Stimulated activated CD4-positive, alpha-beta T cell treated with anti-CD3 and anti-CD28 coated beads, TNF-alpha, amount 100 ng/mL, for 24 hours (primary cell): Measurements from ENCODE around the gene MYCBP.
"Not testable (repeated sequence)": the region's sequence is repeated elsewhere in the genome, so short reads cannot be mapped to it uniquely, and the experiment has no call there.

Source experiments
- DNase-seq, 3 experiments: peaks; one replicate each; pipeline ENCODE4 v3.0.0-alpha.2; 2020; ENCODE audit warnings: low read depth in 3 of 3

Gene MYCBP

DNA sequence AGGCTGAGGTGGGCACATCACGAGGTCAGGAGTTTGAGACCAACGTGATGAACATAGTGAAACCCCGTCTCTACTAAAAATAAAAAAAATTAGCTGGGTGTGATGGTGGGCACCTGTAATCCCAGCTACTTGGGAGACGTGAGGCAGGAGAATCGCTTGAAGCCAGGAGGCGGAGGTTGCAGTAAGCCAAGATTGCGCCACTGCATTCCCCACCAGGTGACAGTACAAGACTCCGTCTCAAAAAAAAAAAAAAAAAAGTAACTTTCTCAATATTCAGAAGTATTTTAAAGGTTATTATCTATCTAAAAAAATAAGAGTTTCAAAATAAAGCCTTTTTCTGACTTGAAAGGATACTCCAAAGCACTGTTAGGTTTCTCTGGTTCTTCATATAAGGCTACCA, 5.9 kb downstream of the MYCBP start:
- no peak for DNase-seq

DNA sequence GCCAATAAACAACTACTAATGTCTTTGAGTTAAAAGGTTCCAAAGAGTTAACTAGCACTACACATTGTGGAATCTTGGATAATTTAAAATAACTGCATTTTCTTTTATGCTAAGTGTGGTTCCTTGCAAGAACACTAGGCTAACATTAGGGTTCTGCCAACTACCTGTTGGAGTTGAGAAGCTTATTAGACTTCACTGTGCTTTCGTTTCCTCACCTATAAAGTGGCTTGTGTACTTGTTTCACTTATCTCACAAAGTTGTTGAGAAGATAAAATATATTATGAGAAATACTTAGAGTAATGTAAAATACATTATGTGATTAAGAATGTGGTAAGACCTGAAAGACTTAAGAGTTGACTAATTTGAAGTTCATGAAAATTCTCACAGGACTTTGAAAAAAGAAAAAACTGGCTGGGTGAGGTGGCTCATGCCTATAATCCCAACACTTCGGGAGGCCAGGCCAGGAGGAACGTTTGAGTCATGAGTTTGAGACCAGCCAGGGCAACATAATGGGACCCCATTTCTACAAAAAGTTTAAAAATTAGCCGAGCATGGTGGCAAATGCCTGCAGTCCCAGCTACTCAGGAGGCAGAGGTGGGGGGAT, 7.9 kb downstream of the MYCBP start:
- DNase-seq = no peak

DNA sequence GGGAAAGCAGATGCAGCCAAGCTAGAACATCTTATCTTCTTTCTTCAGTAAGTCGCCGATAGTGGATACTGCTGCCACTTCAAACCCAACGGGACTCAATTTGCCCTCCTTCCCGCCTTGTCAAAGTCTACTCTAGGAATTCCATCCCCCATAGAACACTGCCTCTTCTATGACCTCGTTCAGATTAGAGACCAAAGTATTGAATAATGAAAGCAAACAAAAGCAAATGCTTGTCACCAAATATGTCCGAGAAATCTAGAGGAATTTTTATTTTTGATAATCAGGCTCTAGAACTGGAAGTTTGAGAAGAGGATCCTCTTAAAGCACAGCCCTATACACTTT, 12.7 kb downstream of the MYCBP start:
- DNase-seq = no peak

DNA sequence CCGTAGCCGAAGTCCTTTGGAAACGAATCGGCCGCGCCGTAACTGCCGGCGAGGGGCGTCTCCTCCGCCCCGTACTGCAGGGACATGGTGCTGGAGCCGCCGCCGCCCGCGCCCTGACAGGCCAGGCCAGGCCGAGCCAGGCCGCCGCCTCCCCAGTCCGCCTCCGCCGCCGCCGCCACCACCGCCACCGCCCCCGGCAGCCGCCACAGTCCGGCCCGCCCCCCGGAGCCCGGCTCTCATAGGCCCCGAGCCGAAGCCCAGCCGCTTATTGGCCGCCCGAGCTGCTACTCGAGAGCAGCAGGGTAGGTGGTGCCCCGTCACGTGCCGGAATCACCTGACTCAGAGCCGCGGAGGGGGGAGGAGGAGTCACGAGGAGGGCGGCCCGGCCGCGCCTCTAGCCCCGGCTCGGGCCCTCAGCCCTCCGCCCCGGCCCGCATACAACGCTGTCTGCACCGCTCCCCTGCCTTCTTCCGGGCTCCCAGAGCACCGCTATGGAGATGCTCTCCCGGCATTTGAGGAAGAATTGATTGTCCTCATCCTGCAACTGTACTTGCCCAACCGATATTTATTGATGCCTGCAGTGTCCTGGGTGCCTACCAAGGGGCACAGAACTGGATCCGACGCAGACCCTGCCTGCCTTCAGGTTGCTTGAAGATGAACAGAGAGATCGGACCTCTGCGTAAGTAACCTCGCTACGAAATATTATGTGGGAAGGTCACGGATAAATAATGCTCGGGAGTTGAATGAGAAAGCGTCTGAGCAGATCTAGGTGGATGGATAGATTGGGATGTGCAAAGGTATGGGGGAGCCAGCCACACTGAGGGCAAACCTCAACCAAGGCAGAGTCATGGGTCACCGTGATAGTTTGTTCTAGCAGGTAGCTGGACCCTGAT, 13.3 kb downstream of the MYCBP start, which contains the start of gene RRAGC:
Gene RRAGC (minus strand): TSS at position 212 of the 893 bp plus-strand sequence. CDS start 126 bp downstream, at position 86.
- DNase-seq = peak; percentile 93 to 99 (median 94)

DNA sequence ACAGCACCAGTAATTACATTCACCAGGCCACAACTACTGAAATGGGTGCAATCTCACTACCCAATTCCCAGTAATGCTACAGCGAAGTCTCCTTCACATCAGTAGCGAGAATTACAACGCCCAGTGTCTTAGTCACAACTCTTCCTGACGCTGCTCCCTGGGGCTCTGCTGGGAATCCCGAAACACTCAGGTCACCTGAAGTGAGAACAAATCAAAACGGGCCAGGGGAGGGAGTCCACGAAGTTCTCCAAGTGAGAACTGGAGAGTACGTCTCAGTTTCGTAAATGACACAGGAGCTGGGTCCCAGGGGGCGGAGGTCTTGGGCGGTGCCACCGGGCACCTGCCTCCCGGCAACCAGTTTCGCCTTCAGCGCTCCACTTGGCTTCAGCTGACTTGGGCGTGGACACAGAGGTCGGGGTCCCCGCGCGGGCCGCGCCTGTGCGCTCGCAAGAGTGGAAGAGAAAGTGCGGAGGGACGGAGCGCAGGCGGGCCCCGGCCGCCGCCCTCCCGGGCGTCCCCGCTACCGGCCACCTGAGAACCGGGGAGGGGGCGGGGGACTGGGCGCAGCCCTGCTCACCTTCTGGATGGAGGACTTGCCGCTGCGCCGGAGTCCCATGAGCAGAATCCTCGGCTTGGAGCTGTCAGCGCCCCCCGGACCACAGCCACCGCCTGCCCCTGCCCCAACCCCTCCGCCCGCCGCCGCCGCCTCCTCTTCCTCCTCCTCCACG, 14.2 kb downstream of the MYCBP start:
- DNase-seq = peak in 2 of 3 experiments; percentile 16 to 50

DNA sequence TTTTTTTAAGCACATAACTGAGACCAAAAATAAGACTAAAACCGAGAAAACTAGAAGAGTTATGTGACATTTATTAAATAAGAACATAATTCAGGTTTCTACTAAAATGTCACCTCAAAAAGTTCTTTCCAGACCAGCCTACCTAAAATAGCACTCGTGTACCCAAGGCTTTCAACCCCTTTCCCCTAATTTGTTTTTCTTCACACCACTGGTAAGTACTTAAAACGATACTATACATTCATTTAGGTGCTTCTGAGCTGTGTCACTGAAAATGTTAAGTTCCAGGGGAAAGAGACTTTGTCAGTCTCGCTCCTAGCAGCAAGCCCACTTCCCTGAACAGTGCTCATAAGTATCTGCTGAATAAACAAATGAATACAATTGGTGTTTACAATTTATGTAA, 20.4 kb downstream of the MYCBP start:
- DNase-seq = no peak

DNA sequence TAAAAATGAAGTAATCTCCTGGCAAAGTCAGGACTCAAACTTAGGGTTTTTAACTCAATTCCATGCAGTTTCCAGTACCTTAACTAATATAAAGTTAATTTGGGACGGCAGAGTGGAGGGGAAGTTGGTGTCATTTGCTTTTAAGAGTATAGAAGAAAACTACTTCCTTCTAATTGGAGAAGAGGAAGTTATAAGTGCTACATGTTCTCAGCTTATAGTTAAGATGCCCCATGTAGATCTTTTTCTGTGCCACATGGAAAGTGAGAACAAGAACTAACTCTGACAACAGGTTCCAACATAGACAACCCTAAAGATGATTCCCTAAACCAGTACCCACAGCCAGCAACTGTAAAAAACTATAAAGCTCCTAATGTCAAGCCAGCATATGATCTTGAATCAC, 25.1 kb downstream of the MYCBP start:
- no peak for DNase-seq

DNA sequence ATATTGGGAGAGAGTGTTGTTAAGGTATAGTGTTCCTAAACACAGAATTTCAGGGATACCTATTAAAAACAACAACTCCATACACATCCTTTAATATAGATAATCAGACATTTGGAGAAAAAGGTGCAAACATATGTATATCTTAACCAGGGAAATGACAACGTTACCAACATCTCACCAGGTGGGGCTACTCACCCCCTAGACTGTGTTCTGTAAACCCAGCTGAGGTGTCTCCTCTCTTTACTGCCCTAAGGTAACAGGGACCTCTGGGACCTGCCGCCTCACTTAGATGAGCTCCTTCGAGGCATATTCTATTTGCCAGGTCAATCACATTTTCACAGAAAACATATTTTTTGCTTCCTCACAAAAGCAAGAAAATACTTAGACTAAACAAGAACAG, 26.9 kb downstream of the MYCBP start:
- DNase-seq = no peak

DNA sequence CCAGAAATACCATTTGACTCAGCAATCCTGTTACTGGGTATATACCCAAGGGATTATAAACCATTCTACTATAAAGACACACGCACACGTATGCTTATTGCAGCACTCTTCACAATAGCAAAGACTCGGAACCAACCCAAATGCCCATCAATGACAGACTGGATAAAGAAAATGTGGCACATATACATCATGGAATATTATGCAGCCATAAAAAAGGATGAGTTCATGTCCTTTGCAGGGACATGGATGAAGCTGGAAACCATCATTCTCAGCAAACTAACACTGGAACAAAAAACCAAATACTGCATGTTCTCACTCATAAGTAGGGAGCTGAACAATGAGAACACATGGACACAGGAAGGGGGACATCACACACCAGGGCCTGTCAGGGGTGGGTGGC, 28.1 kb downstream of the MYCBP start:
- DNase-seq = not testable (repeated sequence)

DNA sequence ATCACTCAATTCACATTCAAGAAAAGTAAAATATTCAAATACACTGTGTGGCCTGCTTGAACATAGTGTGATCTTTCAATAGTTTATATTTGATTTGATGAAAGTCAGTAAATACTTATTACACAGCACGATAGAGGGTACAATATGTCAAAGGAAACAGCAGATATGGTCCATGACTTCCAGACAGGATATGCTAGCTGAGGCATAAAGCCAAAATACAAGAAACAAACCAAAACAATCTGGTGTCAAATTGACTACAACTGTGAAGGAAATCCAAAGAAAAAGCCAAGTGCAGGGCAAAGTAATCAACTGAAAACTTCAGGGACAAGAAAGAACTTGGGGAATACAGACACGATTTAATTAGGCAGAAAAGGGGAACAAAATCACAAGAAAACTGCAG, 32.9 kb downstream of the MYCBP start:
- no peak for DNase-seq

DNA sequence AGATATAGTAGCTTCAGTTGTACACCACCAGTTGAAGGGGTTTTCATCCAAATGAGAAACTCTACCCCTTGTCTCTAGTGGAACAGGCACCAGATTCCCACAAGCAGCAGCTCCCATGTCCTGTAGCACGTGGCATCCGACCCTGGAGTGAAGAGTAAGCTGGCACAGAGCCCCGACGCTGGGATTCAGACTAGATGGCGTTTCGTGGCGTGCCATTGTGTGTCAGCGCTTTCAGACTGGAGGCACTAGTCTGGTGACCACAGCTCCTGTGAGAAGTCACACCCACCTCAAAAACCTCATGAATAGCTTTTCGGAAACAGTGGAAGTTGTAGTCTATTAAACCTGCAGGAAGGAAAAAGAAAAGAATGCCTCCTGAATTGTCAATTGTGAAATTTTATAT, 33.8 kb downstream of the MYCBP start:
- no peak for DNase-seq

DNA sequence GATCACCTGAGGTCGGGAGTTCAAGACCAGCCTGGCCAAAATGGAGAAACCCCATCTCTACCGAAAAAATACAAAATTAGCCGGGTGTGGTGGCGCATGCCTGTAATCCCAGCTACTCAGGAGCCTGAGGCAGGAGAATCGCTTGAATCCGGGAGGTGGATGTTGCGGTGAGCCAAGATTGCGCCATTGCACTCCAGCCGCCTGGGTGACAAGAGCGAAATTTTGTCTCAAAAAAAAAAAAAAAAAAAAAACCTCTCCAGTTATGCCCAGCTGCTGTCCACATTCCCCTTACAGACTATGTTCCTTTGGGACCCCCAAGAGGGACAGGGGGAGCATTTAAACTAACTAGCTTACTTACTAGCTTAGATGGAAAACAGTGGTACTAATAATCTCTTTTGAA, 36.8 kb downstream of the MYCBP start:
- not testable (repeated sequence) for DNase-seq

DNA sequence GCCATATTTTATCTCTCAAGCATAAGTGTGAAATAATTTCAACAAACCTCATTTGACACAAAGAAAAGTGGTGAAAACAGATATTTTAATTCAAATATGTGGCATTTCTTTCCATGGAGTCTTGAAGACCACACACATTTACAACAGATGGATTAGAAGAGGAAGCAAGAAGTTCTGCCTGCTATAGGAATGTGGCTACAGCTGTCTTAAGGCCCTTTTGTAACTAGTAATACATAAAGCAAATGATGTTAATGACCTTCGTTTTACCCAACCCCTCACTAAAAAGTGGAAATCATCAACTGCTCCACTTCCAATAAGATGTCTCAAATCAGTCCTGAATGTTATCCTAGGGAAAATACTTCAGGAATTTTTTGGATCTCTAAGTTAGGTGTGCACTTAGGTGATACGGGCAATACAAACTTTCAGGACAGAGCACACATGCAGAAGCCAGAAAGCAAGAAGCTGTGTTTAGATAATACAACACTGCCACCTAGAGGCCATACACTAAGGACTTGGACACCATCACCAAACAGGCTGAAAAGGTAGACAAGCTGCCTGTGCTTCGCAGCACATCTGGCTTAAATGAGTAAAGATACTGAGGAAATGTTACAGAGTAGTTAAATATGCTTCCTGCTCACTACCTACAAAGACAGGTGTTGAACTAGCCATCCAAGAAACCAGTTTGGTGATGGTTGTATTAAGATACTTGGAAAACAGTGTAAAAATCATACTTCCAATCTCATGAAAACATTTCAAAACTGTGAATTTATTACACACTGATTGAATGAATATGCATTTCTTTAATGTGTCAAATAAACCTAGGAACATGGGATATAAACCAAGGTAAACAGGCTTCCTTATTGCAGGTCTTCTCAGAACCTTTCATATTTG, 38.0 kb downstream of the MYCBP start:
- peak in 2 of 3 experiments; percentile 21 to 46 for DNase-seq

DNA sequence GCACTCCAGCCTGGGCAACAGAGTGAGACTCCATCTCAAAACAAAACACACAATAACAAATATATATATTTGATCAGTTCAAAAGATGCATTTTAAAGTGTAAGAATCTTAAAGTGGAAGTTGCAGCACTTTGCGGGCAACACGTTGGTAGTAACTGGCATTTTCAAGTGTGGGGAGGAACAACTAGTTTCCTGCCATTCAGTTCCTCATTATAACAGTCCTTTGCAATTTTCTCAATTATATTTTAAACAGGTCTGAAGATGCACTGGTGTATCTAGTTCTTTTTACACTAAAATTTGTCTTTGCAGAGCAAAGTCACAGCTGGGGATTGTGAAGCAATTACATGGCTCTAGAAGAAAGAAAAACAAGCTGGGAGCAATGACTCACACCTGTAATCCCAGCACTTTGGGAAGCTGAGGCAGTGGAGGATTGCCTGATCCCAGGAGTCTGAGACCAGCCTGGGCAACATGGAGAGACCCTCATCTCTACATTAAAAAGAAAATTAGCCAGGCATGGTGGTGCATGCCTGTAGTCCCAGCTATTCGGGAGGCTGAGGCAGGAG, 38.8 kb downstream of the MYCBP start:
- no peak for DNase-seq

DNA sequence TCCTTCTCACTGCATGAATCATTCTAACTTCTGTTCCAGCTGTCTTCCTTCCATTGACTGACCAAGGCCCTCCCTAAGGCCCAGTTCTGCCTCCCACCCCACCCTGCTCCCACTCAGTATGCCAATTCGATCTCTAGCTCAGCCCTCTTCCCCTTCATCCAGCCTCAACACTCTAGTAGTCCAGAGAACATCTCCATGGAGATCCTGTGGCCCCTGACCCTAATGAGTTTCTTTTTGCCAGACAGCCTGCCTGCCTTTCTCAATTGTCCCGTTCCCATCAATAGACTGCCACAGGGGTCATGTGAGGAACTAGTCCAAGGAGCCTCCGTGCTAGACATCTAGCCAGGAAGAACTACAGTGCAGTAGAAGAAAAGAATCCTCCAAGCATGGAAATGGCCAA, 40.0 kb downstream of the MYCBP start:
- no peak for DNase-seq

DNA sequence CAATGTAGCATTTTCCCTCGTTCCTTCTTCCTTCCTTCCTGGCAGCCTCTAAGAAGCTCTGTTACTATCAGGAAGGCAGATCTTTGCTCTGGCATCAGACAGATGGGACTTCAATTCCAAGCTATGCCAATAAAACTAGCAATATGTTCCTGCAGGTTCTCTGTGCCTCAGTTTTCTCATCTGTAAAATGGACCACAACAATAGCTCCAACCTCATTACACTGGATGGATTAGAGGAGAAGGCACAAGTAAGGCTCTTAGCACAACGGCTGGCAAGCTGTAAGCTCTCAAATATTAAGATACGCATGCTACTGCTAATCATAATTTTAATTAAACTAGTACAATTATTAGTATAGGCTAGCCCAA, 40.8 kb downstream of the MYCBP start:
- no peak for DNase-seq

DNA sequence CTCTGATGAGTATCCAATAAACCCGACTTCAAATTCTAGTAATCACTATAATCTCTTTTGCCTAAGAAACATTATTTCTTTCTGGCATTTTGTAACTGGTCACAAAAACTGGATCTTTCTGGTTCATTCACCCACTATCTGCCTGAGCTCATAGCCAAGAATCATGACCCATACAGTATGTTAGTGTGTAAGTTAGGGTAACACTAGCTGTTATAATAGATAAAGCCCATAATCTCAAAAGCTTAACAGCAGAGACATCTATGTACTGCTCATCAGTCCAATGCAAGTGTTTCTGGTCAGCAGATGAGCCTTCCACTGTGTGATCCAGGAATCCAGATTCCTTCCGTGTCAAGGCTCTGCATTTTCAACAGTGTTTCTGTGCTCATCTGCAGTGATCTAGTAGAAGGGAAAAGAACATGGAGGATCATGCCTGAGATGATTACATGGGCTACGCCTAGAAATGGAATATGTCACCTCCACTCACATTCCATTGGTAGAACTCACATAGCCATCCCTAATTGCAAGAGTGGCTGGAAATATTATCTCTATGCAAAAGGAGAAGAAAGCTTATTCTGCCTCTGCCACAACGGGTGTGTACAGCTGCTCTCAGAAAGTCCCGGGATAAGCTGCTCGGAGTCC, 41.3 kb downstream of the MYCBP start:
- no peak for DNase-seq

DNA sequence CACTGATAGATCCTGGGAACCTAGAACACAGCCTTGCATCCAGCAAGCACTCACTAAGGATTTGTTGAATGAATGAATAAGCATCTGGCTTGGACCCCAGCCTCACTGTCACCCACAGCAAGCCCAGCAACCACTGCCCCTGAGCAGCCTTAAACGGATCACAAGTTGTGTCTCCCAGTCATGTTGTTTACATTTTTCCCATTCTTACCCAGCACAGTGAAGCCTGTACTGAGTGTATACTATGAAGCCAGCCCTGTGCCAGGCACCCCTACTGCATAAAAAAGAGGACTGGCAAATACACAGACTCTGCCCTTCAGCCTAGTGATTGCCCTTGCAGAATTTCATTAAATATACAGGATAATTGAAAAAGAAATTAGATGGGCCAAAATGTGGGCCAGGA, 43.8 kb downstream of the MYCBP start:
- DNase-seq = no peak

DNA sequence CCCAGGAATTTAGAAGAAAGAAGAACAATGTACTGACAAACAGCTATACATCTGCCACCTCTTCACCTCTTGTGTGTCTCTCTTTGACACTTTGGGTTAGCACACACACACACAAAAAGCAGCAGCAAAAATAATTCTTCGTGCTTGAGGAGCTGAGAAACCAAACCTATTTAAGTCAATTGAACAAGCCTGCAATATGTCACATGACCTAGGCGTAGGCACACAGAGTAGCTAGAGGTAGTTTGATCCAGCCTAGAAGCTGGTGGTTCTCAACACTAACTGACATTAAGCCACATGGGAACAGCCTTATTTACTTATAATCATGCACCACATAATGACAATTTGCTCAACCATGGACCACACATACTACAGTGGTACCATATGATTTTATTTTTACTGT, 45.8 kb downstream of the MYCBP start:
- DNase-seq = no peak

DNA sequence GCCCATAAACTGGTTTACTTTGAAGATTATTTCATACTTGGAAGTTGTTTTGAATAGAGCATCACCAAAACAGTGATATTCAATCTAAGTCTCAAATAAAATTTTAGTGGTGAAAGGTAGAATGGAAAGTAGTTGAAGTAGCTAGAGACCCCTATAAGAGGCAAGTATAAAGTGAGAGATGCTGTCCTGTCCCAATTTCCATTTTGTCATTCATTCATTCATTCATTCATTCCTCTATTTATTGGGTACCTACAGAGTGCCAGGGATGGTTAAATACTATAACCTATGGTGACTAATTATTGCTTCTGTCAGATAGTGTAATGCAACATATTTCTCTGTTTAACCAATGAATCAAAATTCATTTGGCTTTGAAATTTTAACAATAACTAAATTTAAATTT, 46.3 kb downstream of the MYCBP start:
- DNase-seq = no peak

DNA sequence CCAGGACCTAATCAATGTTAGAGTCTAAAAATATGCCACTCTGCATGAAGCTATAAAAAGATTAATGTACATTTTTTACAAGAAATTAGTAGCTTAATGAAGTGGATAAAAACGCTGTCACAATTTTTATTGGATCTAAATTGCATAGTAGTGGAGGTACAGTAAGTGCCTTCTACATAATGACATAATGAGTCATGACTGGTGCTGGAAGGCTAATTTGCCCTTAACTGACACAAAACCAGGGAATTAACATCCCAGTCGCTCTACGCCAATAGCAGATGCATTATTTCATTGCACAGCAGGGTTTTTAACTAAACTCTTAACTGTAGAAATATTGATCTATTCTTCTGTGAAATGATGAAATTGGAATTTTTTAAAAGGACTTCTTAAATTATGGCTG, 46.9 kb downstream of the MYCBP start:
- DNase-seq = no peak
